ENCODE data around the gene APMAP.

The APMAP gene

GRCh38 chr20:24969186-24970029, 23.1 kb downstream of the APMAP start:
- H3K27ac ChIP-seq (ENCODE audit: low read depth, low read length): no peak overlapping the region
- H3K9me3 ChIP-seq (ENCODE audit: low read length): no peaks in the 10 kb centered on the region
- H3K9ac ChIP-seq (ENCODE audit: low read length): no peak overlapping the region
- peaks cover 64% of the 10 kb centered on the region for H3K36me3 ChIP-seq (ENCODE audit: insufficient read depth, low read length)
- no peaks in the 10 kb centered on the region for H3K27me3 ChIP-seq (ENCODE audit: control insufficient read depth in 1 of 2, insufficient read depth in 2 of 2, low read length in 2 of 2)
- no peak overlapping the region for H3K4me3 ChIP-seq (ENCODE audit: low read depth in 1 of 2, low read length in 2 of 2)
- H3K4me1 ChIP-seq (ENCODE audit: insufficient read depth, low read length): no peaks in the 10 kb centered on the region

DNA sequence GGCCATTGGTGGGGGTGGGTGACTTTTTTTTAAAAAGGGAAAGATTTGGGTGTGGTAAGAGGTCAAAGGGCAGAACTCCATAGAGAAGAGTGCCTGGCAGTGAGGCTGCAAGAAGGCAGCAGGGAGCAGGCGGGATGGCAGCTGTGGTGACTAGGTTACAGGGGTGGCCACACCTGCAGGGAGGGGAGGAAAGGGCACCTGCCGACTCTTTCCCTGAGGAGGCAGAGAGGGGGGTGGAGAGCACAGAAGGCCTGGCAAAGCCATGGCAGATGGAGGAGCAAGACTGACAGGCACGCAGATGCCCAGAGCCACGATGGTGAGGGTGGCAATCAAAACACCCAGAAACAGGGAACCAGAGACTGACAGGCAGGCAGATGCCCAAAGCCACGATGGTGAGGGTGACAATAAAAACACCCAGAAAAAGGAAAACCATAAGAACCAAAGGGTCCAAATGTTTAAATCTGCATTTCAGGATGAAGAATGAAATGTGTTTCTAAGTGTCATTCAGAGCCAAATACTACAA, 24.2 kb downstream of the APMAP start:
- Histone ChIP-seq H3K27ac (ENCODE audit: low read depth, low read length) (no peak overlapping the region), H3K4me3 (ENCODE audit: low read depth in 1 of 2, low read length in 2 of 2) (no peak overlapping the region), H3K9ac (ENCODE audit: low read length) (no peak overlapping the region), H3K4me1 (ENCODE audit: insufficient read depth, low read length) (no peaks in the 10 kb centered on the region), H3K9me3 (ENCODE audit: low read length) (no peaks in the 10 kb centered on the region), H3K36me3 (ENCODE audit: insufficient read depth, low read length) (peaks cover 73% of the 10 kb centered on the region), H3K27me3 (ENCODE audit: control insufficient read depth in 1 of 2, insufficient read depth in 2 of 2, low read length in 2 of 2) (no peaks in the 10 kb centered on the region)

DNA sequence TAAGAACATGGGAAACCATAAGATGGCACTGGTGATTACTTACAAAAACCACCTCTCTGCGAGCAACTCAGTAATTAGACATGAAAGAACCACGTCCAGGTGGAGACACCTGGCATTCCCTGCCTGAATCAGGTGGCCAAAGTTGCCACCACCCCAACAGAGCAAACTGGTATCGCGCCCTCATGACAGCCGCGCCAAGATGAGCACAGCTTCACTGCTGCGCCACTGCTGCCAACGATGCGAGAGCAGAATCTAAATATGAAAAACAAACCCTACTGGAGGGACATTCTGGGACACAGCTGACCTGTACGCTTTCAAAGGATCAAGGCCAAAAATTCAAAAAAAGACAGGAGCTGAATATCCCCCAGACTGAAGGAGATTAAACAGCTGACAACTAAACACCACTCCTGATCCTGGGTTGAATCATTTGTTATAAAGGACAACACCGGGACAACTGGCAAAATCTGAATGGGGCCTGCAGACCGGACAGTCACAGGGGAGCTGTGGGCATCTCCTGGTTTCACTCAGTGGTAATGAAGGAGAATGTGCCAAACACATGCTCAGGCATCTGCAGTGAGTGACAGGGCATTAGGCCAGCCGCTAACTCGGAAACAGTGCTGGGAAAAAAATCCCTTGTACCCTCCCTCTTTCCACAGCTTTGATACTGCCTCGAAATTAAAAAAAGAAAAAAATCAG, 26.1 kb downstream of the APMAP start:
- Histone ChIP-seq H3K4me3 (ENCODE audit: low read depth in 1 of 2, low read length in 2 of 2) (no peak overlapping the region), H3K27me3 (ENCODE audit: control insufficient read depth in 1 of 2, insufficient read depth in 2 of 2, low read length in 2 of 2) (no peaks in the 10 kb centered on the region), H3K9me3 (ENCODE audit: low read length) (no peaks in the 10 kb centered on the region), H3K27ac (ENCODE audit: low read depth, low read length) (no peak overlapping the region), H3K36me3 (ENCODE audit: insufficient read depth, low read length) (peaks cover 70% of the 10 kb centered on the region), H3K9ac (ENCODE audit: low read length) (no peak overlapping the region), H3K4me1 (ENCODE audit: insufficient read depth, low read length) (no peaks in the 10 kb centered on the region)

DNA sequence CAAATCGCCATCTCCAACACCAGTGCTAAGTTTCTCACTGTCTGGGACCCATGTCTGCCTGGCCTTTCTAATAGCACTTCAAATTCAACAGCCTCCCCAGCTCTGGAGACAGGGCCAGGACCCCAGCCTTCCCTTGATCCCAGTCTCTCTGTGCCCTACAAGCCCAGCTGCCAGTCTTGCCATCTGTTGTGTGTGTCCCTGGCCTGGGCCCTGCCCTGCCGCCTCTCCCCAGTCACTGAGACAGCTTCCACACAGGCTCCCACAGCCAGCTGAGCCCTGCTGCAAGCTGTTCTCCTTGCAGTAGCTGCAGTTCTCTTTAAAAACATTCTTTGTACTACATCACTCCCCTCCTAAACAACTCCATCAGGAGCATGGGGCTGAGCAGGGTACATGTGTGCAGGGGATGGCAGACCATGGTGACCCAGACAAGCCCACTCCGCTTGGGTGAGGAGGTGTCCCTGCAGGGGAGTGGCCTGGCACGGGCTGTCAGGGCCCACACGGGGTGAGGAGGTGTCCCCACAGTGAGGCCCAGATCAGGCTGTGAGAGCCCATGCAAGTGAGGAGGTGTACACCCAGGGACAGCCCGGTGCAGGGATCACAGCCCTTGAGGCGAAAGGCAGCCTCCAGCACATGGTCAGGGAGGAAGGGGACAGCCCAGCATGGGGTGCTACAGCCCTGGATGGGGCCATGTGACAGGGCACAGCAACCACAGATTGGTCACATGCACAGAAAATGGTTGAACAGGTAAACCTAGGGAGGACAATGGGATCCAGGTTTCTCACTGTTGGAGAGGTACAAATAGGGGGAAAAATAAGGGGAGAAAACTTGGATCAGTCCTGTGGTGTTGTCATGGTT, 27.3 kb downstream of the APMAP start:
- peaks cover 70% of the 10 kb centered on the region for H3K36me3 ChIP-seq (ENCODE audit: insufficient read depth, low read length)
- H3K4me3 ChIP-seq (ENCODE audit: low read depth in 1 of 2, low read length in 2 of 2): no peak overlapping the region
- no peak overlapping the region for H3K27ac ChIP-seq (ENCODE audit: low read depth, low read length)
- no peaks in the 10 kb centered on the region for H3K4me1 ChIP-seq (ENCODE audit: insufficient read depth, low read length)
- no peak overlapping the region for H3K9ac ChIP-seq (ENCODE audit: low read length)
- H3K27me3 ChIP-seq (ENCODE audit: control insufficient read depth in 1 of 2, insufficient read depth in 2 of 2, low read length in 2 of 2): no peaks in the 10 kb centered on the region
- no peaks in the 10 kb centered on the region for H3K9me3 ChIP-seq (ENCODE audit: low read length)

DNA sequence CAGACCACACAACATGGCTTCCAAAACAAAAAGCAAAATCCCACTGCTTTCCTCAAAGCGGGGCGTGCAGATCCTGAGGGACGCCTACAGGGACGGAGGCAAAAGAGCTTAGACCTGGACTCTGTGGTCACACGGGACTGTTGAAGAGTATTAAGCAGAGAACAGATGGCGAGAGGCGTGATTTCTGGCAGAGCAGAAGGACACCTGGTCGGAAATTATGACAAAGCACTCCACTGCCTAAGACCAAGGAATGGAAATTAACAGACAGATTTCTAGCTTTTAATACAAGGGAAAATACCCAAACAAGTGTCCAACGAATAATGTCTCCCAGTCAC, 28.1 kb downstream of the APMAP start:
- no peak overlapping the region for H3K27ac ChIP-seq (ENCODE audit: low read depth, low read length)
- no peak overlapping the region for H3K9ac ChIP-seq (ENCODE audit: low read length)
- H3K9me3 ChIP-seq (ENCODE audit: low read length): no peaks in the 10 kb centered on the region
- H3K4me1 ChIP-seq (ENCODE audit: insufficient read depth, low read length): no peaks in the 10 kb centered on the region
- H3K4me3 ChIP-seq (ENCODE audit: low read depth in 1 of 2, low read length in 2 of 2): no peak overlapping the region
- no peaks in the 10 kb centered on the region for H3K27me3 ChIP-seq (ENCODE audit: control insufficient read depth in 1 of 2, insufficient read depth in 2 of 2, low read length in 2 of 2)
- H3K36me3 ChIP-seq (ENCODE audit: insufficient read depth, low read length): peaks cover 63% of the 10 kb centered on the region

DNA sequence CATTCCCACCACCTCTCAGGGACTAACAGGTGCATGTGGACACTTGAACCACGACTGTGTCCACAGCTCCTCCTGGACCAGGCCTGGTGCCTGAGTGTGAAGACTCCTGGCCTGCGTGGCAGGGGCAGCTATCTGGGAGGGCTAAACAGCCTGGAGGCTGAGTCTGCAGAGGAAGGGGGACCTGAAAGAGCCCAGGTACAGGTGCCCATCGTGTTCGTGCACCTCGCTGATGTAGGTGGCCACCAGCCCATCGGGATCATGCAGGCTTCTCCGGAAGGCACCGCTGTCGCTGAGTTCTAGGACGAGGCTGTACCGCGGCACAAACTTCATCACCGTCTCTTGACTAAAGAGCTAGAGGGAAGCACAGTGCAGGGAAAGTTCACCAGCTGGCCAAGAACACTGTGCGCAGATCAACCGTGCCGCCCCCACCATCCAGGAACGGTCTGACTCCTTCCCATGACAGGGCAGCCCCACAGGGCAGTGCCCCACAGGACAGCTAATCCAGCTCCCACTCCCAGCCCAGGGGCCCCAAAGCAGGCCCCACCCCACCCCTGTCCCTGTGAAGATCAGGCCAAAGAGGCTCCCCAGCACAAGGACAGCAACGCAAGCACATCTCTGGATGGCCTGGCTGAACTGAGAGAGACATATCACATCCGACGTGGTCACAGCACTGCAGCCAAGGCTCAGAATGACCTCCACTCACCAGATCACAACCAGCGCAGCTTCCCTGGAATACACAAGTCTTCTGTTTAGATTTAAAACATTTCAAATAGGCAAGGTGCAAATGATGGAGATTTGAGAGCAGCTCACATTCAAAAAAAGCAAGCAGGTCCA, 28.7 kb downstream of the APMAP start:
- H3K9me3 ChIP-seq (ENCODE audit: low read length): no peaks in the 10 kb centered on the region
- H3K36me3 ChIP-seq (ENCODE audit: insufficient read depth, low read length): peaks cover 58% of the 10 kb centered on the region
- H3K9ac ChIP-seq (ENCODE audit: low read length): no peak overlapping the region
- H3K27me3 ChIP-seq (ENCODE audit: control insufficient read depth in 1 of 2, insufficient read depth in 2 of 2, low read length in 2 of 2): no peaks in the 10 kb centered on the region
- H3K4me3 ChIP-seq (ENCODE audit: low read depth in 1 of 2, low read length in 2 of 2): no peak overlapping the region
- H3K27ac ChIP-seq (ENCODE audit: low read depth, low read length): no peak overlapping the region
- H3K4me1 ChIP-seq (ENCODE audit: insufficient read depth, low read length): no peaks in the 10 kb centered on the region

- Histone ChIP-seq H3K9me3 (ENCODE audit: low read length) (no peaks in the 10 kb centered on the region), H3K36me3 (ENCODE audit: insufficient read depth, low read length) (peaks cover 44% of the 10 kb centered on the region), H3K27me3 (ENCODE audit: control insufficient read depth in 1 of 2, insufficient read depth in 2 of 2, low read length in 2 of 2) (no peaks in the 10 kb centered on the region), H3K4me3 (ENCODE audit: low read depth in 1 of 2, low read length in 2 of 2) (no peak overlapping the region), H3K9ac (ENCODE audit: low read length) (no peak overlapping the region), H3K4me1 (ENCODE audit: insufficient read depth, low read length) (no peaks in the 10 kb centered on the region), H3K27ac (ENCODE audit: low read depth, low read length) (no peak overlapping the region)
Measured at GRCh38 chr20:24962510-24962909, 30.0 kb downstream of the APMAP start.

- Histone ChIP-seq H3K27me3 (ENCODE audit: control insufficient read depth in 1 of 2, insufficient read depth in 2 of 2, low read length in 2 of 2) (no peaks in the 10 kb centered on the region), H3K36me3 (ENCODE audit: insufficient read depth, low read length) (peaks cover 41% of the 10 kb centered on the region)
Measured at GRCh38 chr20:24962182-24962492, 30.4 kb downstream of the APMAP start.

DNA sequence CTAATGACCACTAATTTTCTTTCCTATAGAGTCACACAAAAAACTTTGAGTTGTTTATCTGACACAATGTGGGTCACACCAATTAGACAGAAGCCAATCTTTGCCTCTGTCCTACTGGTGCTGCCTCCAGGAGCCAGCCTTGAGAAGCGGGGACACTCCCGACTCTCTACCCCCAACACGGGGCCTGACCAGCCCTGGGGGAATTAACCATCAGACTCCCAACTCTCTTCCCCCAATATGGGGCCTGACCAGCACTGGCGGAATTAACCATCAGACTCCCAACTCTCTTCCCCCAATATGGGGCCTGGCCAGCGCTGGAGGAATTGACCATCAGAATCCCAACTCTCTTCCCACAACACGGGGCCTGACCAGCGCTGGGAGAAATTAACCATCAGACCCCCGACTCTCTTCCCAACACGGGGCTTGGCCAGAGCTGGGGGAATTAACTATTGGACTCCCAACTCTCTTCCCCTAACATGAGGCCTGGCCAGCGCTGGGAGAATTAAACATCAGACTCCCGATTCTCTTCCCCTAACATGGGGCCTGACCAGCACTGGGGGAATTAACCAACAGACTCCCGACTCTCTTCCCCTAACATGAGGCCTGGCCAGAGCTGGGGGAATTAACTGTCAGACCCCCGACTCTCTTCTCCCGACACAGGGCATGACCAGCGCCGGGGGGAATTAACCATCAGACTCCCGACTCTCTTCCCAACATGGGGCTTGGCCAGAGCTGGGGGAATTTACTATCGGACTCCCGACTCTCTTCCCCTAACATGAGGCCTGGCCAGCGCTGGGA, 31.0 kb downstream of the APMAP start:
- H3K27ac ChIP-seq (ENCODE audit: low read depth, low read length): no peak overlapping the region

More at GRCh38 chr20:24962182-24962492, 30.4 kb downstream of the APMAP start:
- Histone ChIP-seq H3K9me3 (ENCODE audit: low read length) (no peaks in the 10 kb centered on the region), H3K9ac (ENCODE audit: low read length) (no peak overlapping the region), H3K27ac (ENCODE audit: low read depth, low read length) (no peak overlapping the region), H3K4me3 (ENCODE audit: low read depth in 1 of 2, low read length in 2 of 2) (no peak overlapping the region), H3K4me1 (ENCODE audit: insufficient read depth, low read length) (no peaks in the 10 kb centered on the region)

GRCh38 chr20:24960861-24961260, 31.7 kb downstream of the APMAP start:
- Histone ChIP-seq H3K27me3 (ENCODE audit: control insufficient read depth in 1 of 2, insufficient read depth in 2 of 2, low read length in 2 of 2) (no peaks in the 10 kb centered on the region), H3K4me3 (ENCODE audit: low read depth in 1 of 2, low read length in 2 of 2) (no peak overlapping the region), H3K4me1 (ENCODE audit: insufficient read depth, low read length) (no peaks in the 10 kb centered on the region), H3K27ac (ENCODE audit: low read depth, low read length) (no peak overlapping the region), H3K36me3 (ENCODE audit: insufficient read depth, low read length) (peaks cover 39% of the 10 kb centered on the region), H3K9ac (ENCODE audit: low read length) (no peak overlapping the region), H3K9me3 (ENCODE audit: low read length) (no peaks in the 10 kb centered on the region)

More for the DNA sequence above, 31.0 kb downstream of the APMAP start:
- Histone ChIP-seq H3K36me3 (ENCODE audit: insufficient read depth, low read length) (peaks cover 41% of the 10 kb centered on the region), H3K9ac (ENCODE audit: low read length) (no peak overlapping the region), H3K9me3 (ENCODE audit: low read length) (no peaks in the 10 kb centered on the region), H3K27me3 (ENCODE audit: control insufficient read depth in 1 of 2, insufficient read depth in 2 of 2, low read length in 2 of 2) (no peaks in the 10 kb centered on the region), H3K4me3 (ENCODE audit: low read depth in 1 of 2, low read length in 2 of 2) (no peak overlapping the region), H3K4me1 (ENCODE audit: insufficient read depth, low read length) (no peaks in the 10 kb centered on the region)

Data from muscle layer of colon (tissue), 2 donors.